H1 (cell line): Measurements from ENCODE around the gene LCE1F. TPM values are rescaled to one million over a fixed set of nuclear protein-coding genes. Genes with fewer than 3 reads are reported as not detected.

ENCODE experiments used
- CTCF ChIA-PET: fragments of 300-600 bp; sonication (Branson Sonifier 250); formaldehyde crosslinking; loops from one replicate; lab custom pipeline; 2021; ENCODE audit not compliant: partially characterized antibody; lab: Charles Lee
- POLR2A ChIA-PET: fragments of 300-600 bp; sonication (Branson Sonifier 250); formaldehyde crosslinking; loops from one replicate; lab custom pipeline; 2021; ENCODE audit warnings: inconsistent platforms; ENCODE audit not compliant: partially characterized antibody; lab: Charles Lee
- DNase-seq, 2 experiments: peaks; one replicate each; pipeline versions ENCODE4 v3.0.0 to v3.0.0-alpha.2; 2010 to 2022; ENCODE audit warnings: low spot score in 2 of 2, low read depth in 1 of 2, mixed read lengths in 1 of 2
- FAIRE-seq: peaks from 2 replicates; lab custom pipeline; 2011; peaks lifted over from hg19 to GRCh38; lab: Jason Lieb, UNC
- H2AFZ ChIP-seq: 2 replicates; pipeline ENCODE4 v1.8.1; 2012; ENCODE audit warnings: low read length, inconsistent platforms
- H2AK5ac ChIP-seq: 2 replicates; pipeline ENCODE4 v1.6.1; 2013; ENCODE audit warnings: low read depth, low read length
- H2BK120ac ChIP-seq: replicated peaks from 2 replicates; pipeline ENCODE3; 2013; ENCODE audit warnings: low read depth, low read length, inconsistent platforms
- H2BK12ac ChIP-seq: 2 replicates; pipeline ENCODE4 v1.6.1; 2013; ENCODE audit warnings: low read depth, low read length
- H2BK15ac ChIP-seq: 2 replicates; pipeline ENCODE4 v1.6.1; 2013; ENCODE audit warnings: low read length
- H2BK20ac ChIP-seq: 2 replicates; pipeline ENCODE4 v1.6.1; 2013; ENCODE audit warnings: low read length
- H2BK5ac ChIP-seq: 2 replicates; pipeline ENCODE4 v1.6.1; 2013; ENCODE audit warnings: low read depth, low read length
- H3K14ac ChIP-seq: 2 replicates; pipeline ENCODE4 v1.6.1; 2013; ENCODE audit warnings: inconsistent platforms; ENCODE audit not compliant: insufficient read length
- H3K18ac ChIP-seq: 2 replicates; pipeline ENCODE4 v1.6.1; 2013; ENCODE audit warnings: low read length; ENCODE audit errors: extremely low read depth
- H3K23ac ChIP-seq: 2 replicates; pipeline ENCODE4 v1.6.1; 2013; ENCODE audit warnings: inconsistent platforms; ENCODE audit not compliant: insufficient read length
- H3K23me2 ChIP-seq: 2 replicates; pipeline ENCODE4 v1.6.1; 2013; ENCODE audit warnings: low read depth, low read length
- H3K27ac ChIP-seq: 2 replicates; pipeline ENCODE4 v1.6.1; 2011; ENCODE audit warnings: low read depth, low read length, inconsistent platforms
- H3K27me3 ChIP-seq, 4 experiments: replicated peaks in 1 of 4; 1 replicate in 1 of 4; 2 replicates in 3 of 4; pipeline versions ENCODE4 v1.6.1 to v1.8.1; 2011 to 2013; ENCODE audit warnings: low read length in 3 of 4, mild to moderate bottlenecking in 3 of 4, inconsistent platforms in 2 of 4, mixed read lengths in 2 of 4, moderate library complexity in 1 of 4; ENCODE audit not compliant: control insufficient read depth in 3 of 4, insufficient read depth in 3 of 4; ENCODE audit errors: extremely low read depth in 1 of 4
- H3K36me3 ChIP-seq, 4 experiments: 2 replicates each; pipeline versions ENCODE4 v1.6.1 to v1.8.1; 2011 to 2013; ENCODE audit warnings: mild to moderate bottlenecking in 4 of 4, low read length in 3 of 4, moderate library complexity in 2 of 4, control low read depth in 1 of 4, inconsistent platforms in 1 of 4; ENCODE audit not compliant: insufficient read depth in 4 of 4, control insufficient read depth in 2 of 4
- H3K4ac ChIP-seq: replicated peaks from 2 replicates; pipeline ENCODE3; 2013; ENCODE audit warnings: low read length, low read depth, mixed read lengths, inconsistent platforms; ENCODE audit not compliant: insufficient read length
- H3K4me1 ChIP-seq, 4 experiments: replicated peaks in 1 of 4; 1 replicate in 1 of 4; 2 replicates in 3 of 4; pipeline versions ENCODE4 v1.6.1 to v1.8.1; 2011 to 2013; ENCODE audit warnings: low read length in 3 of 4, inconsistent platforms in 2 of 4, mixed read lengths in 1 of 4; ENCODE audit not compliant: insufficient read depth in 4 of 4, control insufficient read depth in 3 of 4
- H3K4me2 ChIP-seq, 2 experiments: 2 replicates each; pipeline versions ENCODE4 v1.6.1 to v1.8.1; 2011 to 2013; ENCODE audit warnings: low read depth in 2 of 2, low read length in 2 of 2, control low read depth in 1 of 2, inconsistent platforms in 1 of 2, mild to moderate bottlenecking in 1 of 2; ENCODE audit not compliant: insufficient read depth in 1 of 2
- H3K4me3 ChIP-seq, 4 experiments: fragments of 200-600, 300-600 bp in 1 of 4; sonication (generic), shearing (Covaris generic), sonication (Bioruptor Twin) in 1 of 4; 2 replicates each; pipeline versions ENCODE4 v1.5.1 to v1.8.1; 2011 to 2016; ENCODE audit warnings: low read length in 4 of 4, low read depth in 3 of 4, control low read depth in 2 of 4, inconsistent platforms in 2 of 4, mild to moderate bottlenecking in 2 of 4, mixed read lengths in 1 of 4, moderate library complexity in 1 of 4; ENCODE audit not compliant: insufficient read depth in 2 of 4; ENCODE audit errors: extremely low read depth in 1 of 4
- H3K56ac ChIP-seq: replicated peaks from 2 replicates; pipeline ENCODE3; 2013; ENCODE audit warnings: low read depth, mild to moderate bottlenecking, mixed read lengths, low read length, inconsistent platforms; ENCODE audit not compliant: insufficient read length
- H3K79me1 ChIP-seq: 2 replicates; pipeline ENCODE4 v1.6.1; 2013; ENCODE audit warnings: low read depth, low read length, control low read depth
- H3K79me2 ChIP-seq, 2 experiments: 2 replicates each; pipeline versions ENCODE4 v1.6.1 to v1.8.1; 2012 to 2013; ENCODE audit warnings: low read length in 2 of 2, mild to moderate bottlenecking in 2 of 2, inconsistent platforms in 1 of 2; ENCODE audit not compliant: insufficient read depth in 2 of 2, control insufficient read depth in 1 of 2
- H3K9ac ChIP-seq, 4 experiments: replicated peaks in 1 of 4; 1 replicate in 1 of 4; 2 replicates in 3 of 4; pipeline versions ENCODE4 v1.6.1 to v1.8.1; 2011 to 2013; ENCODE audit warnings: low read depth in 3 of 4, low read length in 3 of 4, control low read depth in 2 of 4, mild to moderate bottlenecking in 2 of 4, moderate library complexity in 2 of 4, inconsistent platforms in 1 of 4; ENCODE audit errors: extremely low read depth in 1 of 4
- H3K9me3 ChIP-seq, 2 experiments: 2 replicates each; pipeline versions ENCODE4 v1.6.1 to v1.8.1; 2012 to 2013; ENCODE audit warnings: mild to moderate bottlenecking in 2 of 2, moderate library complexity in 2 of 2, control low read depth in 1 of 2, inconsistent platforms in 1 of 2, low read depth in 1 of 2, low read length in 1 of 2, mixed read lengths in 1 of 2; ENCODE audit not compliant: insufficient read depth in 2 of 2
- H4K20me1 ChIP-seq, 2 experiments: replicated peaks in 1 of 2; 2 replicates each; pipeline versions ENCODE3 to v1.8.1; 2011 to 2013; ENCODE audit warnings: inconsistent platforms in 2 of 2, low read length in 2 of 2, mild to moderate bottlenecking in 1 of 2; ENCODE audit not compliant: insufficient read depth in 2 of 2, control insufficient read depth in 1 of 2
- H4K5ac ChIP-seq: 2 replicates; pipeline ENCODE4 v1.6.1; 2013; ENCODE audit warnings: low read length, low read depth, mixed read lengths, inconsistent platforms; ENCODE audit not compliant: insufficient read length
- H4K8ac ChIP-seq: 2 replicates; pipeline ENCODE4 v1.8.0; 2013; ENCODE audit warnings: mild to moderate bottlenecking, moderate library complexity, low read length, inconsistent platforms; ENCODE audit not compliant: insufficient read depth; ENCODE audit errors: extremely low read depth
- H4K91ac ChIP-seq: replicated peaks from 2 replicates; pipeline ENCODE3; 2013; ENCODE audit warnings: low read length, mixed read lengths, inconsistent platforms; ENCODE audit not compliant: insufficient read length
- POLR2AphosphoS5 ChIP-seq: IDR thresholded peaks from 2 replicates; pipeline ENCODE4 v1.6.1; 2011; ENCODE audit warnings: low read depth, low read length
- WGBS, 2 experiments: shearing (Covaris generic) in 1 of 2; methylation state at CpG; one replicate each; pipeline versions ENCODE4 v1.1.6 to v1.1.7; 2013 to 2015; ENCODE audit warnings: low lambda C conversion rate in 2 of 2, mixed read lengths in 2 of 2, inconsistent platforms in 1 of 2, low coverage in 1 of 2, missing lambda C conversion rate in 1 of 2; ENCODE audit not compliant: insufficient replicate concordance in 2 of 2, insufficient coverage in 1 of 2, insufficient read length in 1 of 2; ENCODE audit errors: extremely low coverage in 1 of 2, missing lambda C conversion rate in 1 of 2; 5-methylcytosine and 5-hydroxymethylcytosine counted together
- polyA plus RNA-seq, 7 experiments: library from polyadenylated mRNA; depleted of rRNA in 3 of 7; stranded (reverse) in 5 of 7; unstranded in 2 of 7; fragments of >200 nt in 5 of 7; fragments of 200-250 nt in 2 of 7; gene quantifications; 1 replicate in 5 of 7; 2 replicates in 1 of 7; 4 replicates in 1 of 7; pipeline versions ENCODE4 v1.2.1 to v1.2.3, GENCODE V29; 2011 to 2013; ENCODE audit warnings: missing spikeins in 2 of 7, mixed read lengths in 2 of 7
- total RNA-seq: library from RNA; stranded (reverse); fragmentation: NEBNext Ultra II Directional; extraction: Animal tissue kit (Norgen Biotek cat#: 25700); gene quantifications from 2 replicates; pipeline ENCODE4 v1.2.1, GENCODE V29; 2021

Gene LCE1F
- total and polyA plus RNA-seq, 2 of the 8 experiments (the other 6 are each of a cell fraction or from before 2014, with no cell fraction given): not detected

DNA sequence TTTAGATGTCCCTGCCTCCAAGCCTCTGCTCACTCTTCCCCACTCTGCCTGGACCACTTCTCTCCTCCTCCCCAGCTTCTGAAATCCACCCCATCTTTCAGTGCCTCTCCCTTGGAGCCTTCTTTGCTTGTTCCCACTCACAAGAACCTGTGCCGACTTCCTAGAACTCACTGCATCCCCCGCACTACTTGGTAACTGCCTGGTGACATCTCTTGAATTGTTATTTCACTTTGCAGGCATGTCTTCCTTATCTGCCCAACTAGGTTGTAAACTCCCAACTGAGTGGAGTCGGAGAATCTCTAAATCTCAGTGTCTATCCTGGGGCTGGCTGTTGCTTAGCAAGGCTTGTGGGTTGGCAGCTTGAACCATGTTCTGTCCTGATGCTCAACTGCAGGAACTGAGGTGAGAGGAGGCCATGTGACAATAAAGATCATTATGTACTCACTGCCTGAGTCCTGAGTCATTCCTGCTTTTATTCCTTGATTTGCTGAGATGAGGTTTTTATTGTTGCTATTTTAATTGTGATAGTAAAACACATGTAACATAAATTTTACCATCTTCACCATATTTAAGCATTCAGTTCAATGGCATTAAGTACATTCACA, 13.2 kb upstream of the LCE1F start:
- no peak overlapping the region for H4K91ac ChIP-seq
- TF ChIP-seq POLR2AphosphoS5: no peak
- no peak overlapping the region for H3K4me2 ChIP-seq
- ChIA-PET POLR2A (no interaction called here), CTCF (no interaction called here)
- H3K9ac ChIP-seq: no peak overlapping the region
- H2BK15ac ChIP-seq: no peak overlapping the region
- H3K56ac ChIP-seq: no peak overlapping the region
- H3K4me1 ChIP-seq: no peaks in the 10 kb centered on the region
- peaks cover 88 to 92% of the 10 kb centered on the region in 2 experiments for H3K9me3 ChIP-seq
- no peaks in the 10 kb centered on the region for H4K20me1 ChIP-seq
- no peaks in the 10 kb centered on the region for H3K36me3 ChIP-seq
- no peak overlapping the region for H4K8ac ChIP-seq
- no peak overlapping the region for H3K14ac ChIP-seq
- no peaks in the 10 kb centered on the region for H3K79me1 ChIP-seq
- no peak overlapping the region for H3K4ac ChIP-seq
- no peak overlapping the region for H2AK5ac ChIP-seq
- H4K5ac ChIP-seq: no peak overlapping the region
- H3K23me2 ChIP-seq: no peaks in the 10 kb centered on the region
- no peak overlapping the region for H3K4me3 ChIP-seq
- WGBS, 2 experiments: 85% methylated on average over 3 of the region's 3 CpGs; no CpG with 5 or more reads in 1 of the 2 experiments
- DNase-seq (no peak), FAIRE-seq (no peak)
- H3K79me2 ChIP-seq: no peaks in the 10 kb centered on the region
- no peak overlapping the region for H2BK5ac ChIP-seq
- H2BK12ac ChIP-seq: no peak overlapping the region
- no peak overlapping the region for H2AFZ ChIP-seq
- no peak overlapping the region for H3K27ac ChIP-seq
- H3K18ac ChIP-seq: no peak overlapping the region
- H3K23ac ChIP-seq: no peak overlapping the region
- no peaks in the 10 kb centered on the region for H3K27me3 ChIP-seq
- no peak overlapping the region for H2BK20ac ChIP-seq
- H2BK120ac ChIP-seq: no peak overlapping the region
